Aorta (tissue), 5 donors: Measurements from ENCODE around the gene KIF27. TPM values are rescaled to one million over a fixed set of nuclear protein-coding genes. Genes with fewer than 3 reads are reported as not detected.
"Not testable (repeated sequence)": the region's sequence is repeated elsewhere in the genome, so short reads cannot be mapped to it uniquely, and the experiment has no call there.

Experiments
- ATAC-seq: fragments of 200-7000 bp; cut with Tn5 transposase; one replicate; pipeline ENCODE4 v1.9.1; 2022; ENCODE audit warnings: moderate library complexity; ENCODE audit not compliant: low FRiP score
- DNase-seq, 2 donors: peaks; one replicate each; pipeline ENCODE4 v3.0.0-alpha.2; 2020
- H3K27ac ChIP-seq, 2 donors: one replicate each; pipeline ENCODE4 v1.5.1; 2013; ENCODE audit warnings: low read length in 2 of 2, mild to moderate bottlenecking in 2 of 2, moderate library complexity in 2 of 2, control low read depth in 1 of 2, inconsistent platforms in 1 of 2, low read depth in 1 of 2
- H3K27me3 ChIP-seq, 2 donors: one replicate each; pipeline ENCODE4 v1.6.1; 2013; ENCODE audit warnings: control low read depth in 1 of 2, low read length in 1 of 2, mild to moderate bottlenecking in 1 of 2, moderate library complexity in 1 of 2; ENCODE audit not compliant: insufficient read depth in 2 of 2, control insufficient read depth in 1 of 2
- H3K36me3 ChIP-seq, 2 donors: one replicate each; pipeline ENCODE4 v1.6.1; 2013; ENCODE audit warnings: control low read depth in 1 of 2, low read length in 1 of 2, mild to moderate bottlenecking in 1 of 2; ENCODE audit not compliant: insufficient read depth in 2 of 2, control insufficient read depth in 1 of 2
- H3K4me1 ChIP-seq, 2 donors: one replicate each; pipeline ENCODE4 v1.6.1; 2013; ENCODE audit warnings: low read length in 2 of 2, control low read depth in 1 of 2, mild to moderate bottlenecking in 1 of 2, moderate library complexity in 1 of 2; ENCODE audit not compliant: insufficient read depth in 2 of 2, control insufficient read depth in 1 of 2
- H3K4me3 ChIP-seq, 2 donors: one replicate each; pipeline ENCODE4 v1.5.1; 2013; ENCODE audit warnings: low read length in 2 of 2, control low read depth in 1 of 2, mild to moderate bottlenecking in 1 of 2
- H3K9me3 ChIP-seq: one replicate; pipeline ENCODE4 v1.6.1; 2013; ENCODE audit warnings: mild to moderate bottlenecking, low read length; ENCODE audit not compliant: control insufficient read depth
- WGBS, 2 donors: extraction: QIAGEN DNeasy Blood & Tissue Kit; methylation state at CpG; one replicate each; pipeline ENCODE4 v1.1.7; 2013; 5-methylcytosine and 5-hydroxymethylcytosine counted together
- intact Hi-C, 2 donors: fragments of 100-400 bp; cut with DNase I; formaldehyde crosslinking; loops; one replicate each; pipeline versions ENCODE4 v1.14.2 to v1.15.0; 2022
- microRNA-seq, 2 donors: library from miRNA; unstranded; fragments of <30 nt; microRNA quantifications; one replicate each; pipeline ENCODE4 v1.2.0, GENCODE V29; 2020
- polyA plus RNA-seq, 2 donors: library from polyadenylated mRNA; stranded (reverse); fragments of 200-250 nt; gene quantifications; one replicate each; pipeline ENCODE4 v1.2.3, GENCODE V29; 2013
- total RNA-seq, 2 donors: library from RNA; stranded (reverse); fragmentation: NEBNext Ultra II Directional; extraction: Animal tissue kit (Norgen Biotek cat#: 25700); gene quantifications; one replicate each; pipeline ENCODE4 v1.2.1, GENCODE V29; 2021
- donor health status: healthy with polysubstance abuse.
- donor health status: Bipolar disorder and iron deficiency.
- donor health status: DM: no; HTN: no; CAD: no.
- donor health status: DM: no; HTN: no; CAD: no.
- donor health status: DM: yes; HTN: yes; CAD: no.

Gene KIF27
- total and polyA plus RNA-seq, 4 donors = 0.25 to 8.0 (median 4.3) TPM

GRCh38 chr9:83804454-83804853, 116.8 kb downstream of the KIF27 start:
- WGBS, 2 donors = 96% methylated on average over 31 of the region's 31 CpGs; no CpG with 5 or more reads in 1 of the 2 donors
- H3K36me3 ChIP-seq, H3K4me3 ChIP-seq, H3K27me3 ChIP-seq, H3K27ac ChIP-seq, intact Hi-C loops, H3K4me1 ChIP-seq, H3K9me3 ChIP-seq, DNase-seq, ATAC-seq: not testable (repeated sequence)

DNA sequence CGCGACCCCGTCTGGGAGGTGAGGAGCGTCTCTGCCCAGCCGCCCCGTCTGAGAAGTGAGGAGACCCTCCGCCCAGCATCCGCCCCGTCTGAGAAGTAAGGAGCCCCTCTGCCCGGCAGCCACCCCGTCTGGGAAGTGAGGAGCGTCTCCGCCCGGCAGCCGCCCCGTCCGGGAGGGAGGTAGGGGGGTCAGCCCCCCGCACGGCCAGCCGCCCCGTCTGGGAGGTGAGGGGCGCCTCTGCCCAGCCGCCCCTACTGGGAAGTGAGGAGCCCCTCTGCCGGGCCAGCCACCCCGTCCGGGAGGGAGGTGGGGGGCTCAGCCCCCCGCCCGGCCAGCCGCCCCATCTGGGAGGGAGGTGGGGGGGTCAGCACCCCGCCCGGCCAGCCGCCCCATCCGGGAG, 117.3 kb downstream of the KIF27 start:
- intact Hi-C loops, DNase-seq, H3K4me1 ChIP-seq, H3K36me3 ChIP-seq, ATAC-seq, H3K27ac ChIP-seq, H3K27me3 ChIP-seq, H3K4me3 ChIP-seq, H3K9me3 ChIP-seq: not testable (repeated sequence)
- WGBS, 2 donors = 95 to 98% methylated on average over 22 to 31 of the region's 33 CpGs

DNA sequence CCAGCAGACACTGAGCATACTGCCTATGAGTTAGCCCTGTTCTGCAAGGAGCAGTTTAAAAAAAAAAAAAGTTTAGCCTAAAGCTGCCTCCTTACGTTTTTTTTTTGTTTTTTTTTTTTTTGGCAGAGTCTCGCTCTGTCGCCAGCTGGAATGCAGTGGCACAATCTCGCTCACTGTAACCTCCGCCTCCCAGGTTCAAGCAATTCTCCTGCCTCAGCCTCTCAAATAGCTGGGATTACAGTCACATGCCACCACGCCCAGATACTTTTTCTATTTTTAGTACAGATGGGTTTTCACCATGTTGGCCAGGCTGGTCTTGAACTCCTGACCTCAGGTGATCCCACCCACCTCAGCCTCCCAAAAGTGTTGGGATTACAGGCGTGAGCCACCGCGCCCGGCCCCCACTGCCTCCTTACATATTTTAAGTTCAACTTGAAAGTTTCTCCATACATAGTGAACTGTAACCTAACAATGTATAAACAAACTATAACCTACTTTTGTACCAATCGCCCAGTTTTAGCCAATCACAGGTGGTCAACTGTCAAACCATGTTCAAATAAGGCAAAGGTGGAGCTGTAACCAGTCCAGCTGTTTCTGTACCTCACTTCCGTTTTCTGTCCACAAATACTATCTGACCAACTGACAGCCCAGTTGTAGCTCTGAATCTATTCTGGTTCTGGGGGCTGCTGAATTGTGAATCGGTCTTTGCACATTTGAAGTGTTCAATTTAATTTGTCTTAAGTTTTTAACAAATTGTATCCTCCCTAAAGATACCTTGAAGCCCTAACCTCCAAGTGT, 120.8 kb downstream of the KIF27 start:
- Histone ChIP-seq H3K4me3 (no peak overlapping the region), H3K36me3 (peaks cover 0 to 2% of the 10 kb centered on the region in 2 donors), H3K9me3 (no peaks in the 10 kb centered on the region), H3K27me3 (no peaks in the 10 kb centered on the region), H3K27ac (no peak overlapping the region), H3K4me1 (no peaks in the 10 kb centered on the region)
- ATAC-seq (no peak), DNase-seq (no peak)
- WGBS, 2 donors = 77 to 85% methylated on average over 13 of the region's 13 CpGs
- intact Hi-C loops = no loop called here

- Histone ChIP-seq H3K4me1 (no peaks in the 10 kb centered on the region), H3K9me3 (no peaks in the 10 kb centered on the region), H3K4me3 (no peak overlapping the region), H3K36me3 (peaks cover 0 to 2% of the 10 kb centered on the region in 2 donors), H3K27me3 (no peaks in the 10 kb centered on the region), H3K27ac (no peak overlapping the region)
- intact Hi-C loops = no loop called here
- no peak for DNase-seq
- no peak for ATAC-seq
- 92 to 98% methylated on average over 2 of the region's 2 CpGs for WGBS, 2 donors
These were observed 127.2 kb downstream of the KIF27 start for GRCh38 chr9:83794051-83794450.

- Histone ChIP-seq H3K4me3 (no peak overlapping the region), H3K9me3 (no peaks in the 10 kb centered on the region), H3K27me3 (no peaks in the 10 kb centered on the region), H3K4me1 (no peaks in the 10 kb centered on the region), H3K27ac (no peak overlapping the region), H3K36me3 (peaks cover 0 to 2% of the 10 kb centered on the region in 2 donors)
- intact Hi-C loops = no loop called here
- 84 to 95% methylated on average over 1 of the region's 1 CpG for WGBS, 2 donors
- ATAC-seq (no peak), DNase-seq (no peak)
These were observed 128.5 kb downstream of the KIF27 start for GRCh38 chr9:83792746-83793145.

Small RNA genes lying within 50 kb of the gene (microRNA-seq; reads per million reads assigned to microRNA genes)
- 19.9 to 25.0 reads per million in 2 donors for gene MIR7-1

Other genes with a start within 250 kb of the KIF27 start
- 10 to 100 TPM; 80.0 to 93.1 TPM for gene UBQLN1, start 213.5 kb downstream of the KIF27 start, total RNA-seq
- gene UBQLN1, start 213.5 kb downstream of the KIF27 start, polyA plus RNA-seq = 10 to 100 TPM; 31.4 to 37.4 TPM
- gene GKAP1, start 103.7 kb downstream of the KIF27 start, total RNA-seq = 10 to 100 TPM in 1 of 2 donors, 1 to 10 TPM in 1; 8.0 to 10.2 TPM
- 10 to 100 TPM in 1 of 2 donors, 1 to 10 TPM in 1; 8.2 to 14.8 TPM for gene GKAP1, start 103.7 kb downstream of the KIF27 start, polyA plus RNA-seq
- gene HNRNPK, start 58.8 kb upstream of the KIF27 start, total RNA-seq = 100 to 1,000 TPM; 369 to 394 TPM
- gene HNRNPK, start 58.8 kb upstream of the KIF27 start, polyA plus RNA-seq = 100 to 1,000 TPM; 172 to 247 TPM
- gene RMI1, start 59.4 kb upstream of the KIF27 start, total RNA-seq = 1 to 10 TPM; 2.9 to 3.4 TPM
- 1 to 10 TPM; 1.1 to 3.4 TPM for gene RMI1, start 59.4 kb upstream of the KIF27 start, polyA plus RNA-seq